ENCODE results near the gene RFFL. TPM values are rescaled to one million over a fixed set of nuclear protein-coding genes. Genes with fewer than 3 reads are reported as not detected.

The RFFL gene
- total and polyA plus RNA-seq, 2 of the 4 experiments (the other 2 are of a cell fraction) = 11.6 to 19.2 TPM

DNA sequence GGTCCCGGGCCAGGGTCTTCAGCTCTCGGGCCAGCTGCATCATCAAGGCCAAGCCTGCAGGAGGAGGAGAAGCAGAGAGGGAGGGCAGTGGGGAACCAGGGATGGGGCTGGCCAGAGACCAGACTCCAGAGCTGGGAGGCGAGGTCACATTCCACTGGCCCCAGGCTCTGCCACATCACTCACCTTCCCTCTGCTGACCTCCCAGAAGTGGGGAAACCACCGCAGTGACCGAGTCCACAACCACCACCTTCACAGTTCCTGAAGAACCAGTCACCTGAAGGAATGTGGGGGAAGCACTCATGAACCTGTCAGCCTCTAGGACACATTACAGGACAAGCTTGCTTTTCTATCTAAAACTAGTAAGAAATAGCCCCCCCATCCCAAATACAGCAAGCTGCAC is 39.8 kb upstream of the RFFL start:
- no peak overlapping the region for H3K23ac ChIP-seq (ENCODE audit: low read depth, low read length)
- peaks cover 46% of the 10 kb centered on the region for H3K36me3 ChIP-seq (ENCODE audit: control insufficient read depth, insufficient read depth, low read length)
- H2AK9ac ChIP-seq (replicated peaks; ENCODE audit: low read depth, low read length, poor library complexity) = peak overlapping the region; percentile 10
- no TSS peak for BruUV-seq (replicated peaks)
- no peaks in the 10 kb centered on the region for H3K4me1 ChIP-seq (ENCODE audit: control insufficient read depth, insufficient read depth, low read length)
- no peak overlapping the region for H2AFZ ChIP-seq (replicated peaks; ENCODE audit: low read length, poor library complexity)
- H3K27ac ChIP-seq (ENCODE audit: insufficient read depth, low read length) = no peak overlapping the region
- no peak overlapping the region for H3K14ac ChIP-seq (replicated peaks; ENCODE audit: low read depth, low read length)
- H4K8ac ChIP-seq (ENCODE audit: low read depth in 2 of 2, low read length in 2 of 2) = no peak overlapping the region
- H2BK20ac ChIP-seq (ENCODE audit: low read depth, low read length) = no peak overlapping the region
- TF ChIP-seq NFE2L2 (IDR thresholded peaks at IDR 0.05; ENCODE audit: low read depth, low read length) = no peak
- TF ChIP-seq, protein P1, sequence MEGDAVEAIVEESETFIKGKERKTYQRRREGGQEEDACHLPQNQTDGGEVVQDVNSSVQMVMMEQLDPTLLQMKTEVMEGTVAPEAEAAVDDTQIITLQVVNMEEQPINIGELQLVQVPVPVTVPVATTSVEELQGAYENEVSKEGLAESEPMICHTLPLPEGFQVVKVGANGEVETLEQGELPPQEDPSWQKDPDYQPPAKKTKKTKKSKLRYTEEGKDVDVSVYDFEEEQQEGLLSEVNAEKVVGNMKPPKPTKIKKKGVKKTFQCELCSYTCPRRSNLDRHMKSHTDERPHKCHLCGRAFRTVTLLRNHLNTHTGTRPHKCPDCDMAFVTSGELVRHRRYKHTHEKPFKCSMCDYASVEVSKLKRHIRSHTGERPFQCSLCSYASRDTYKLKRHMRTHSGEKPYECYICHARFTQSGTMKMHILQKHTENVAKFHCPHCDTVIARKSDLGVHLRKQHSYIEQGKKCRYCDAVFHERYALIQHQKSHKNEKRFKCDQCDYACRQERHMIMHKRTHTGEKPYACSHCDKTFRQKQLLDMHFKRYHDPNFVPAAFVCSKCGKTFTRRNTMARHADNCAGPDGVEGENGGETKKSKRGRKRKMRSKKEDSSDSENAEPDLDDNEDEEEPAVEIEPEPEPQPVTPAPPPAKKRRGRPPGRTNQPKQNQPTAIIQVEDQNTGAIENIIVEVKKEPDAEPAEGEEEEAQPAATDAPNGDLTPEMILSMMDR (conservative IDR thresholded peaks at IDR 0.05; ENCODE audit: low read depth, low read length) = no peak
- no peak for TF ChIP-seq CEBPB (IDR thresholded peaks at IDR 0.05; ENCODE audit: low read depth, low read length)
- no peak for TF ChIP-seq RAD21 (IDR thresholded peaks at IDR 0.05; ENCODE audit: low read length)
- TF ChIP-seq MXI1 (IDR thresholded peaks at IDR 0.05; ENCODE audit: borderline replicate concordance, low read depth, low read length) = no peak
- TF ChIP-seq RFX5 (IDR thresholded peaks at IDR 0.05; ENCODE audit: low read depth, low read length) = no peak
- no peak for TF ChIP-seq POLR2A (IDR thresholded peaks at IDR 0.05; ENCODE audit: low read depth, low read length)
- no peak for TF ChIP-seq FOS (IDR thresholded peaks at IDR 0.05; ENCODE audit: low read depth, low read length)
- intact Hi-C loops (cut with micrococcal nuclease) (no loop called here), dilution Hi-C loops (cut with HindIII; ENCODE audit: low sequenced_read_pairs, unreplicated experiment) (no loop called here), in situ Hi-C loops (cut with MboI; ENCODE audit: low sequenced_read_pairs) (loop anchor here (25.0 kb wide), 2 partner anchors 466 to 841 kb away; partner anchors contain the start of genes CCL2 and CCL7)
- no peaks in the 10 kb centered on the region for H3K27me3 ChIP-seq (ENCODE audit: control insufficient read depth, insufficient read depth, low read length)
- no peak overlapping the region for H2AK5ac ChIP-seq (ENCODE audit: low read depth, low read length)
- no peak overlapping the region for H2BK15ac ChIP-seq (ENCODE audit: low read depth, low read length)
- ATAC-seq (ENCODE audit: low read depth) = no peak
- H4K91ac ChIP-seq (ENCODE audit: insufficient read depth, low read depth, low read length) = no peak overlapping the region
- H4K20me1 ChIP-seq (ENCODE audit: insufficient read depth, low read length) = no peaks in the 10 kb centered on the region
- peaks cover 3 to 7% of the 10 kb centered on the region in 2 experiments; a peak in 3 of 4 replicates for H3K79me1 ChIP-seq (ENCODE audit: low read depth in 1 of 2, low read length in 2 of 2)
- no peak overlapping the region for H3K9ac ChIP-seq (ENCODE audit: low read depth, low read length)
- H2BK120ac ChIP-seq (ENCODE audit: low read depth, low read length) = no peak overlapping the region
- H3K18ac ChIP-seq (ENCODE audit: low read depth, low read length) = no peak overlapping the region
- ChIA-PET POLR2A (ENCODE audit: unreplicated experiment) (no interaction called here), CTCF (no interaction called here)
- no peak overlapping the region for H3K56ac ChIP-seq (ENCODE audit: extremely low read depth, insufficient read depth, low read length)
- no peak overlapping the region for H3K4me3 ChIP-seq (ENCODE audit: insufficient read depth, low read depth, low read length)
- no peak overlapping the region for H3K4me2 ChIP-seq (ENCODE audit: low read depth, low read length)
- DNase-seq = no peak
- no CpG with 5 or more reads among the region's 5 CpGs for WGBS, 2 experiments (ENCODE audit: extremely low coverage in 2 of 2, insufficient read length in 1 of 2)
- H3K4ac ChIP-seq (ENCODE audit: low read depth, low read length) = no peak overlapping the region
- no peak overlapping the region for H4K5ac ChIP-seq (ENCODE audit: low read depth, low read length)
- H3K9me3 ChIP-seq (ENCODE audit: control insufficient read depth, insufficient read depth, low read length) = no peaks in the 10 kb centered on the region
- no peak overlapping the region for H2BK5ac ChIP-seq (ENCODE audit: low read depth, low read length, poor library complexity, severe bottlenecking)
- no peaks in the 10 kb centered on the region for H3K9me1 ChIP-seq (ENCODE audit: insufficient read depth, low read length)
